GM12872 (cell line): ENCODE results near the gene HMGXB4.

Source experiments
- TF ChIP-seq, protein P1 (sequence below): IDR thresholded peaks from 3 replicates; pipeline ENCODE4 v1.5.1; 2011; ENCODE audit warnings: low read depth, mild to moderate bottlenecking, low read length, moderate library complexity; ENCODE audit not compliant: insufficient read depth

Gene HMGXB4

DNA sequence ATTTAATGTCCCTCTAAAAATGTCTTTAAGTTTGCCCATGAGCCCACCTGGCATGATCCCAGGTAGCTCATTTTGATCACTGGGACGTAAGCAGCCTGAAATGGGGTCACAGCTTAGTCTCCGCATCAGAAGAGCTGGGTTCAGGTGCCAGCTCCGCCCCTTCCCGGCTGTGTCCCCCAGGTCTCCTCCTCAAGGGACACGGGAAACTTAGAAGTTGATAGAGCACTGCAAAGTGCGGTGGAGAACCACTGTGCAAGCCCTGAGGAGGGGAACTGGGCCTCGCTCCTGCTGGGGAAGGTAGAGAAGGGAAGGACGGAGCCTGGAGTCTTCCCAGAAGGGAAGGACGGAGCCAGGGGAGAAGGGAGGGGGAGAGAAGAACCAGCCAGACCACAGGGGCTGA is 50.1 kb downstream of the HMGXB4 start:
- TF ChIP-seq, protein P1, sequence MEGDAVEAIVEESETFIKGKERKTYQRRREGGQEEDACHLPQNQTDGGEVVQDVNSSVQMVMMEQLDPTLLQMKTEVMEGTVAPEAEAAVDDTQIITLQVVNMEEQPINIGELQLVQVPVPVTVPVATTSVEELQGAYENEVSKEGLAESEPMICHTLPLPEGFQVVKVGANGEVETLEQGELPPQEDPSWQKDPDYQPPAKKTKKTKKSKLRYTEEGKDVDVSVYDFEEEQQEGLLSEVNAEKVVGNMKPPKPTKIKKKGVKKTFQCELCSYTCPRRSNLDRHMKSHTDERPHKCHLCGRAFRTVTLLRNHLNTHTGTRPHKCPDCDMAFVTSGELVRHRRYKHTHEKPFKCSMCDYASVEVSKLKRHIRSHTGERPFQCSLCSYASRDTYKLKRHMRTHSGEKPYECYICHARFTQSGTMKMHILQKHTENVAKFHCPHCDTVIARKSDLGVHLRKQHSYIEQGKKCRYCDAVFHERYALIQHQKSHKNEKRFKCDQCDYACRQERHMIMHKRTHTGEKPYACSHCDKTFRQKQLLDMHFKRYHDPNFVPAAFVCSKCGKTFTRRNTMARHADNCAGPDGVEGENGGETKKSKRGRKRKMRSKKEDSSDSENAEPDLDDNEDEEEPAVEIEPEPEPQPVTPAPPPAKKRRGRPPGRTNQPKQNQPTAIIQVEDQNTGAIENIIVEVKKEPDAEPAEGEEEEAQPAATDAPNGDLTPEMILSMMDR = no peak

DNA sequence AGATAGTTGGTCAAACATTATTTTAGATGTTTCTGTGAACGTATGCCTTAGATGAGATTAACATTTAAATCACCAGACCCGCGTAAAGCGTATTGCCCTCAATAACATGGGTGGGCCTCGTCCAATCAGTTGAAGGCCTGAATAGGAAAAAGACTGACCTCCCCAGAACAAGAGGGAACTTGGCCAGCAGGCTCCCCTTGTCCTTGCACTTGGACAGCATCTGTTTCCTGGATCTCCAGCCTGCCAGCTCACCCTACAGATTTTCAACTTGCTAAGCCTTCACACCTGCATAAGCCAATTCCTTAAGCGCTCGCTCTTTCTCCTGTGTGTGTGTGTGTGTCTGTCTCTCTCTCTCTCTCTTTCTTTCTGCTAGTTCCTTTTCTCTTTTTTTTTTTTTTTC is 50.6 kb downstream of the HMGXB4 start:
- TF ChIP-seq, protein P1 = no peak

DNA sequence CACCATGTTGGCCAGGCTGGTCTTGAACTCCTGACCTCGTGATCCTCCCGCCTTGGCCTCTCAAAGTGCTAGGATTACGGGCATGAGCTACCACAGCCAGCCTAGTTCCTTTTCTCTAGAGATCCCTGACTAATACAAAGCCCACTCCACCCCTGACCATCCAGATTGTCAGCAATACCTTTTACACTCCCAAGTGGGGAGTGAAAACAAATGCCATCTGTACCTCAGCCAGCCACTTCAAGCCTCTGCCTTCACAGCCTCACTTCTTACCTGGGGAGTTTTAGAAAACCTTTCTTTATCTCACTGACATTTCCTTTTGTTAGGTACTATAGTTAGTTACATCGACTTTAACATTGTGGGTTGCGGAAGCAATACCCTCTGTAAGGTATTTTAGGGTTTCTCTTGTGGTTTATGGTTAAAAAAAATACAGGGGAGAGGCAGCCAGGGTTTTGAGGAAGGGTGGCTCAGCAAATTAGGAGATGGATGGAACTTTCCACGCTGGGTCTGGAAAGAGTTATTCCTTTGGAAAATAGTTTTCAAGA is 51.3 kb downstream of the HMGXB4 start:
- TF ChIP-seq, protein P1 = no peak

DNA sequence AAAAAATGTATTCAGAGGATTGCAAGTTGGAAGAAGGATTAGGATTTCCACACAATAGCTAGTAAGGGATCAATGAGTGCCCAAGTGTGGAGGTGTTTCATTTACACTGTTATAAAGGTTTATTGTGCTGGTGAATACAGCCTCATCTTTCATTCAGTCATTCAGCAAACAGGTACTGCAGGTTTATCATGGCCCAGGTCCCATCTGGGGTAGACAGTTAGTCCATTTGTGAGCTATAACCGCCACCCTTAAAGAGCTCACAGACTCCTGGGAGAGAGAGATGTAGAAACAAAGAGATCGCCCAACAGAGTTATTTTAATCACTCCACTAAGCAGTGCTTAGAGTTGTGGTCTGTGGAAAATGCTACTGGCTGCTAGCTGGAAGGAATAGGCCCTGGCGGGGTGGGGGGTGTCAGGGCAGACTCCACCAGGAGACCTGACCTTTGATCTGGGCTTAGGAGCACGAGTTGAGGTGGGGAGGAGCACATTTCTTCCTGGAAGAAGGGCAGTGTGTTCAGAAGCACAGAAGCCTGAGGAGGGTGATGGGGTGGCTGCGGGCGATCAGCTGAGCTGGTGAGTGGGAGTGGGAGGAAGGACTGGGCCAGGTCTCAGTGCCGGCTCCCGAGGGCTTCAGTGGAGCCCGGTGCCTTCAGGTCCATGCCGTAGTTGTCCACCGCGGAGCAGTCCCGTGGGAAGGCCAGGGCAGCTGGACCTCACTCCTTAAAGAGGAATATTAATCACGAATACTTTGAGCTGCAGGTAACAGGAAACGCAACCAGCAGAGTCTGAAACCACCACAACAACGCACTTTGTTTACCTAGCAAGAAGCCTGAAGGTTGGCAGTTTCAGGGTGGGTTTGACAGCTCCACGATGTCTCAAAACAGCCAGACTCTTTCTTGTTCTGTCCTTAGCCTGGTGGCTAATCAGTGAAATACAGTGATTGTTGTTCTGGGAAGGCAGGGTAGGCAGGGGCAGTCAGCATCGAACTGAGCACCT is 53.6 kb downstream of the HMGXB4 start:
- TF ChIP-seq, protein P1 = no peak

DNA sequence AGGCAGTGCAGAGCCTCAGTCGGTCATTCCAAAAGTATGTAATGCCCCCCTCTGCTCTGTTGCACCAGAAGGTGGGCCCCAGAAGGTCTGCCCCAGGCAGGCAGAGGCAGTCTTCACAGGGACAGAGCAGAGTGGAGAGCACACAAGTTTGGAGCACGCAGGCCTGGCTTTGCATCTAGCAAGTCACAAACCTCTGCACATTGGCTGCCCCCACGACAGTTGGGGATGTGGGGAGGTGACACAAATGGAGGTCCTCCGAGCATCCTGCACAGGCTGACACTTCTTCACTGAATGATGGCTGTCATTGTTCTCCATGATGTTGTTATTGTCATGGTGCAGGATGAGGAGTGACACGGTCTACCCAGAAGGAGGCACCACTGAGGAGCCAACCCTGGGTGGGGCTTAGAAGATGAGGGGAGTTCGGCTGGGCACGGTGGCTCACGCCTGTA is 54.3 kb downstream of the HMGXB4 start:
- TF ChIP-seq, protein P1 = peak; percentile 16; the same call in 1 of the 3 replicates

DNA sequence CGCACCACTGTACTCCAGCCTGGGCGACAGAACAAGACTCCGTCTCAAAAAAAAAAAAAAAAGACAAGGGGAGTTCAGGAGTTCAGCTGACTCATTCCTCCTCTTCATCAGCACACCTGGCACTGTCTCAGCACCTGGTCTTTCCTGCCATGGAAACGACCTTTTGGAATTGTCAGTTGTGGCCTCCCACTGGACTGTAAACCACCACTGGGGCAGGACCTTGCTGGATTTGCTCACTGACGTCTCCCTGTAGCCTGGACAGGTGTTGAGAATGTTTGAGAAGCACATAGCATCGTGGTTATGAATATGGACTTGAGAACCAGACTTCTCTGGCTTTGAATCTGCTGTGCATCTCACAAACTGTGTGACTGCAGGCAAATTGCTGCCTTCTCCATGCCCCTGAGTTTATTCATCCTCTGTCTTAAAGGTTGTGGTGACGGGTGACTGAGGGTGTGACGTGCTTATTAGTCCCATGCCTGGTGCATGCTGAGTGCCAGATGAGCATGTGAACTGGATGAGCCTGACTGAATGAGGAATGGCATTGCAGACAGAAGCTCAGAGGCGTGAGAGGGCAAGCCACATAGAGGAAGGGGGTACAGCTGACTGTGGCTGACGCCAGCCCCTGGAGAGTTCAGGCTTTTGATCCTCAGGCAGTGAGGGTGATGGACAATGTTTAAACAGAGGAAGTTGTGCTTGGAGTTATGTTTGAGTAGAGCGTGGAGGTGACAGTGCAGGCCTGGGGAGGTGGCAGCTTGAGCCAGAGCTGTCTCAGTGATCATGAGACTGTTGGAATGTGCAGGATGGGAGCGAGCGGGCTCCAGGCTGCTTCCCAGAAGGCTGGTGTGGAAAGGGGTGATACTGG is 55.1 kb downstream of the HMGXB4 start:
- TF ChIP-seq, protein P1 = no peak
